Subcutaneous adipose tissue (tissue), 4 donors: ENCODE measurements around the gene CMIP. TPM values are rescaled to one million over a fixed set of nuclear protein-coding genes. Genes with fewer than 3 reads are reported as not detected.

Source experiments
- total RNA-seq, 4 donors: library from RNA; depleted of rRNA; stranded (reverse); fragments of >200 nt; gene quantifications; one replicate each; pipeline ENCODE4 v1.1.0, GENCODE V29; 2016
- TF ChIP-seq, protein P1 (sequence below): fragments of 450-650 bp; IDR thresholded peaks from one replicate; pipeline ENCODE4 v1.5.1; 2016; ENCODE audit warnings: low read depth, mild to moderate bottlenecking, control low read depth, antibody characterized with exemption, moderate library complexity

The CMIP gene
- total RNA-seq, 4 donors from 2014 or later, result 19.9 to 40.3 (median 26.0) TPM

DNA sequence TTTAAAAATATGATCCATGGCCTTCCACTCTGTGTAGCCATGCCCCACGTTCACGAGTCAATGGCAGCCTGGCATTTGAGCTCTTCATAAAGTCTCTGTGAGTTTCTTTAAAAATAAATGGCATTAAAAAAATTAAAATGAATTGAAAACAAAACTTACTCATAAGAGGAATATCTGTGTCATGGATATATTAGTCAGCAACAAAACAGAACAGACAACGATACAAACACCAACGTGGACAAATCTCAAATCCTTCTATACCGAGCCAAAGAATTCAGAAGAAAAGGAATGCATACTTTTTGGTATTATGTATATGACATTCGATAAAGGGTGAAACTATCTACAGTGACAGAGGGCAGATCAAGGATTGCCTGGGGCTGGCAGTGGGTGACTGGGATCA lies 8.2 kb upstream of the CMIP start:
- TF ChIP-seq, protein P1, sequence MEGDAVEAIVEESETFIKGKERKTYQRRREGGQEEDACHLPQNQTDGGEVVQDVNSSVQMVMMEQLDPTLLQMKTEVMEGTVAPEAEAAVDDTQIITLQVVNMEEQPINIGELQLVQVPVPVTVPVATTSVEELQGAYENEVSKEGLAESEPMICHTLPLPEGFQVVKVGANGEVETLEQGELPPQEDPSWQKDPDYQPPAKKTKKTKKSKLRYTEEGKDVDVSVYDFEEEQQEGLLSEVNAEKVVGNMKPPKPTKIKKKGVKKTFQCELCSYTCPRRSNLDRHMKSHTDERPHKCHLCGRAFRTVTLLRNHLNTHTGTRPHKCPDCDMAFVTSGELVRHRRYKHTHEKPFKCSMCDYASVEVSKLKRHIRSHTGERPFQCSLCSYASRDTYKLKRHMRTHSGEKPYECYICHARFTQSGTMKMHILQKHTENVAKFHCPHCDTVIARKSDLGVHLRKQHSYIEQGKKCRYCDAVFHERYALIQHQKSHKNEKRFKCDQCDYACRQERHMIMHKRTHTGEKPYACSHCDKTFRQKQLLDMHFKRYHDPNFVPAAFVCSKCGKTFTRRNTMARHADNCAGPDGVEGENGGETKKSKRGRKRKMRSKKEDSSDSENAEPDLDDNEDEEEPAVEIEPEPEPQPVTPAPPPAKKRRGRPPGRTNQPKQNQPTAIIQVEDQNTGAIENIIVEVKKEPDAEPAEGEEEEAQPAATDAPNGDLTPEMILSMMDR, result no peak

DNA sequence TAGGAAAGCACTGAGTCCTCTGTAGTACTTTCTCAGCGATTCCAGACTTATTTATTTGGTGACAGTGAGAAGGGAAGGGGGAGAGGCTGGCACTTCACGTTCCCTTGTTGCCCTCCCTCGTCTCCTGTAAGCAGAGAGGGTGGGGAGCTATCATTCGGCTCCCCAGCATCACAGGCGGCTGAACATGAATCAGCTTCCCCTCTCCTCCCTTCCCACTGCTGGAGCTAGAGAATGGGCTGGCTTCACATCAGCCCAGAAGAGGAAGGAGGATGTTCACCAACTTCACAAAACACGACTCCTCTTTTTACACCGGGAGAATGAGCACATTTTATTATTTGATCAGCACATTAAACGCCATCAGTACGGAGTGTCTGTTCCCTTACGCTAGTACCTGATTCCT lies 6.7 kb upstream of the CMIP start:
- TF ChIP-seq, protein P1, result no peak

DNA sequence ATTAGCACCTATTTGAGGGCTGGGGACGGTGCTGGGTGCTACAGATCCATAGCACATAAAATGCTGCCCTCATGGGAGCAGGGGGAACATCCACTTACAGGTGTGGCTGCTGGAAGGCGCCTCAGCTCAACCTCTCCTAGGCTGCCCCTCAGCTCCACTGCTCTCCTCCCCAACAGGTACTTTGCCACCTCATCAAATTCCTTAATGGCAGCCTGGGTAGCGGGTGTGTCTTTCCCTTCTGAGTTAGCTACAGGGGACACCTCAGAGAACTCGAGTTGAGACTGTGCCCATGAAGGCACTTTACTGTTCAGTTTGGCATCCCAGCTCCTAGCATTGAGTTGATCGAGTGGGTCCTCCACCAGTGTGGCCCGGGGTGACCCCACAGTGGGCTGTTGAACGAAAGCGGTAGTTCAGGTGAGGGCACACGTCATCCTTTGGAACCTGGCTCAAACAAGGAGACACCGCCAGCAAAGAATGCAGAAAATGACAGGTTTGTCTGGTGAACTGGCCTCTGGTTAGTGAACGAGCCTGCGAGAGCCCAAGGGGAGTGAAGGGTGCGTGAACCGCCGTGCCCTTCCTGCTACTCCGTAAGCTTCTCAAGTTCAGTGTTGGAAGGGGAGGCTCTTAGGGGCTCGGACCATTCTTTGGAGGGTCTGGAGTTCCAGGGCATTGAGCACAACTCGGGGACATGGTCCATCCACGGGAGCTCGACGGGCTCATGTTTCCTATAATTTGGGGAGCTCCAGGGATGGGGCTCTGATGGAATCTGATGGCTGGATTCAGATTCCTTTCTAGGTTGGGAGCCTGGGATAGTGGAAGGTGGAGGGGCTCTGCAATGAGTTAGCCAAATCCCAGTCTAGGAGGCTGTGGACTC lies 3.5 kb upstream of the CMIP start:
- TF ChIP-seq, protein P1, result no peak

DNA sequence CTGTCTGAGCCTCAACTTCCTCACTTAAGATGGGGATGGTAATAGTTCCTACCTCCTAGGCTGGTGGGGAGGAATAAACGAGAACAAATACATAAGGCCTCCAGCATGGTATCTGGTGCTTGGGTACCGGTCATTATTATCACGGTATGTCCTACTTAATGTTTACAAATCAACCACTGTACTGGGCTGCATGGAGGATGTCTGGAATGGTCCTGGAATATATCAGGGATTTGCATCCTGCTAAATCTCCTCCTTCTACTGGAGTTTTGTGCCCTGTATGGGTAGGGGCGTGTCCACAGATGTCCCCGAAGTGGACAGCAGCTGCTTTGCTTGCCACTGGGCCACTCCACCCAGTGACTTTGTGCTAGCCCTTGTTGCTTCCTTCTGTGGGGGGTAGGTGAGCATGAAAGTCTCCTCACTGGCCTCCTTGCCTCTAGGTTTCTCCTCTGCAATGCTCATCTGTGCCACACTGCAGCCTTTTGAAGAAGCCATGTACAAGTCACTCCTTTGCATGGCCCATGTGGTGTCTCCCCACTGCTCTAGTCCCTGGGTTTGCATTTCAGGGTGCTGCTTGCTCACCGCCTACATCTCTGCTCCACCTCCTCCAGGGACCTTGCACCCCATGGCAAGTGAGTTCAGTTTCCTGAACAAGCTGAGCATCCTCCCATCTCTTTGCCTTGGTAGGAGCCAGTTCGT lies 2.2 kb upstream of the CMIP start:
- TF ChIP-seq, protein P1, result no peak

DNA sequence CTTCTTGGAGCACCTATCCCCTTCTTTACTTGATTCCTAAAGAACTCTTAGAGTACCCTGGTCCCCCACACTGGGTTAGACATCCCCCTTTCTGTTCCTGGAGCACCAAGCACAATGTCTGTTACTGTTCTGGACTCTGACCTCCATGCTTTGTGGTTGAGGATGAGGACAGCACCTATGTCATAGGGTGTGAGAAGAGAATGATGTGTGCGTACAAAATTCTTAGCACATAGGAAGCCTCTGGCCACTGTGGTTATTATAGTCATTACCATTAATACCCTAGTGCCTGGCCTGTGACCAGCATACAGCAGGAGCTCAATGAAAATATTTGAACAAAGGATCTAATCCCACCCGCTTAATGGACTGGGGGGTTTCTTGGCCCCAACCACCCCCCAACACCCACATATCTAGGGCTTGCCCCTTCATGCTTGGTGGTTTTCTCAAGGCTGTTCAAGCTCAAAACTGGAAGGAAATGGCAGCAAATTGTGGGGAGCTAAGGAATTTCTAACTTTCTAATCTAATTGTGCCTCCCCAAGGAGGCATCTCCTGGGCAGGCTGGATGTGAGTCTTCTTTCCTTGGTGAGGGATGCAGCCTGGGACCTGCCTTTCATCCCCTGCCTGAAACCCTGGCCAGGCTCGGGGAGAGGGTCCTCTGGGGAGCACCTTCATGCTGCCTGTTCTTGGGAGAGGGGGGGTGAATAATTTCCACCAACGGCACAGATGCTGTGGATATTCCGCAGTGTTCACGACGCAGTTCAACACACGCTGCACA lies 1.5 kb upstream of the CMIP start:
- TF ChIP-seq, protein P1, result no peak

DNA sequence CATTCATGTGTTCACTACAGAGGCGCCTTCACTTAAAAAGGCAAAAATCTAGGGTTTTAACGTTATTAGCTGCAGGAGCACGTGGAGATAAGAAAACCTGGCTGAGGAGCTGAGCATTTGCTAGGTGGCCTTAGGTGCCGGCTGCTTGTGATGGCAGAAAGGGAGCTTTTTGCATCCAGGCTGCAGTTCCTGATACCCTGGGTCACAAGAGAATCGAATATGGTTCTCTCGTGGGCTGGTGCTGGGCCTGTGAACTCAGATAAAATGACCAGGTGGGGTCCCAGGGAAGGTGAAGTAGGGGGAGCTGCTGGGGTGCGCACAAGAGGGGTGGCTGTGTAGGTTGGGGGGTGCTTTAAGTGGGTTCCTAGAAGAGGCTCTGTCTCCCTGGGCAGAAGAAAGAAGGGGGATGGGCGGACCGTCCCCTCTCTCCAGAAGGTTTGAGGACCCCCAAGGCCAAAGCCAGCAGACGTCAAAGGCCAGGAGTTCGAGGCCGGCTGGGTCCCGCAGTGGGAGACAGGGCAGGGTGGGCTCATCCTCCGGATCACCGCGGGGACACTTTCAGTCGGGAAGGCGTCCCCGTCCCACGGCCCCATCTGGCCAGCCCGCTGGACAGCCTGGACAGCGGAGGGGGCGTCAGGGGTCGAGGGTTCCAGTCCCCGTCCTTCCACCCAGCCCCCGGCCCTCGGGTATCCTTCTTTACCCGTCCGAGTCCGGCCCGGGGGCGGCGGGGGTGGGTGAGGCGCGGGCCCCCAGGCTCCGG lies 740 bp upstream of the CMIP start:
- TF ChIP-seq, protein P1, result no peak
